K562 (cell line): ENCODE results near the gene KCP. TPM values are rescaled to one million over a fixed set of nuclear protein-coding genes. Genes with fewer than 3 reads are reported as not detected.

Experiments
- CBFA2T3 ChIP-seq: fragments of 450-650 bp; IDR thresholded peaks from 2 replicates; pipeline ENCODE4 v1.6.1; 2017
- CC2D1A ChIP-seq: fragments of 450-650 bp; IDR thresholded peaks from 2 replicates; pipeline ENCODE4 v1.6.1; 2017; ENCODE audit warnings: mild to moderate bottlenecking
- CTCFL ChIP-seq: IDR thresholded peaks from 2 replicates; pipeline ENCODE4 v1.6.1; 2011; ENCODE audit warnings: borderline replicate concordance, low read depth, mild to moderate bottlenecking, moderate library complexity, low read length; ENCODE audit not compliant: insufficient read depth, poor library complexity, severe bottlenecking
- DLX4 ChIP-seq: fragments of 250-450 bp; sonication (Bioruptor Pico); IDR thresholded peaks from 2 replicates; pipeline ENCODE4 v1.6.1; 2021; ENCODE audit warnings: mild to moderate bottlenecking
- FOXK1 ChIP-seq: sonication (generic); formaldehyde crosslinking; IDR thresholded peaks from 2 replicates; pipeline ENCODE4 v1.8.0; 2022; ENCODE audit warnings: missing genetic modification reagents, mild to moderate bottlenecking, borderline replicate concordance
- HMG20A ChIP-seq: fragments of 450-650 bp; formaldehyde crosslinking; conservative IDR thresholded peaks from 2 replicates; pipeline ENCODE4 v1.4.0; 2020; ENCODE audit warnings: mild to moderate bottlenecking, mixed read lengths
- HSF4 ChIP-seq: fragments of 250-450 bp; sonication (Bioruptor Pico); IDR thresholded peaks from 2 replicates; pipeline ENCODE4 v2.1.2; 2022; ENCODE audit warnings: mild to moderate bottlenecking, moderate library complexity, borderline replicate concordance
- POLR2AphosphoS5 ChIP-seq: IDR thresholded peaks from 2 replicates; pipeline ENCODE4 v1.6.1; 2011; ENCODE audit warnings: mild to moderate bottlenecking, low read depth, low read length, moderate library complexity; ENCODE audit not compliant: control insufficient read depth, insufficient read depth
- POLR3G ChIP-seq: IDR thresholded peaks from 2 replicates; pipeline ENCODE4 v1.6.1; 2011; ENCODE audit not compliant: insufficient read length, insufficient replicate concordance; ENCODE audit errors: extremely low read depth
- TBL1XR1 ChIP-seq, 2 experiments: IDR thresholded peaks; 2 replicates each; pipeline ENCODE4 v1.6.1; 2012; ENCODE audit warnings: improper control_type of control experiment in 2 of 2, low read length in 2 of 2, mild to moderate bottlenecking in 1 of 2
- TCF3 ChIP-seq: sonication (generic); formaldehyde crosslinking; IDR thresholded peaks from 2 replicates; pipeline ENCODE4 v1.4.0; 2020; ENCODE audit warnings: mild to moderate bottlenecking, missing genetic modification reagents
- TFAP4 ChIP-seq: sonication (generic); formaldehyde crosslinking; IDR thresholded peaks from 2 replicates; pipeline ENCODE4 v1.8.0; 2022; ENCODE audit warnings: missing genetic modification reagents, mild to moderate bottlenecking, moderate library complexity, borderline replicate concordance
- UBTF ChIP-seq, 2 experiments: IDR thresholded peaks; 2 replicates each; pipeline ENCODE4 v1.6.1; 2012; ENCODE audit warnings: improper control_type of control experiment in 2 of 2, low read depth in 2 of 2, low read length in 2 of 2, borderline replicate concordance in 1 of 2
- USF1 ChIP-seq: sonication (generic); formaldehyde crosslinking; IDR thresholded peaks from 2 replicates; pipeline ENCODE4 v1.9.0; 2022; ENCODE audit warnings: mild to moderate bottlenecking, missing genetic modification reagents
- USF2 ChIP-seq: sonication (generic); formaldehyde crosslinking; IDR thresholded peaks from 2 replicates; pipeline ENCODE4 v1.5.0; 2020; ENCODE audit warnings: missing genetic modification reagents
- ZBTB7A ChIP-seq: IDR thresholded peaks from 2 replicates; pipeline ENCODE4 v1.6.1; 2011; ENCODE audit warnings: low read depth, mild to moderate bottlenecking, low read length, moderate library complexity, borderline replicate concordance; ENCODE audit not compliant: control insufficient read depth
- ZFP1 ChIP-seq: fragments of 450-650 bp; formaldehyde crosslinking; IDR thresholded peaks from 2 replicates; pipeline ENCODE4 v1.4.0; 2020; ENCODE audit warnings: mild to moderate bottlenecking, mixed read lengths
- ZKSCAN3 ChIP-seq: fragments of 250-450 bp; sonication (Bioruptor Pico); IDR thresholded peaks from 2 replicates; pipeline ENCODE4 v1.4.0; 2020
- ZNF184 ChIP-seq: sonication (generic); formaldehyde crosslinking; IDR thresholded peaks from 2 replicates; pipeline ENCODE4 v1.5.0; 2020; ENCODE audit warnings: missing genetic modification reagents
- ZNF764 ChIP-seq: fragments of 250-450 bp; sonication (Bioruptor Pico); IDR thresholded peaks from 2 replicates; pipeline ENCODE4 v1.4.0; 2020; ENCODE audit warnings: low read depth, mild to moderate bottlenecking, moderate library complexity
- polyA plus RNA-seq, 8 experiments: library from polyadenylated mRNA; depleted of rRNA in 4 of 8; stranded (reverse) in 5 of 8; unstranded in 3 of 8; fragments of >200 nt; fragmentation: Nextera tagmentation in 2 of 8; fragmentation: Illumina TruSeq in 1 of 8; extraction: Ambion mirVana in 2 of 8; extraction: Trizol in 1 of 8; gene quantifications; 2 replicates each; pipeline versions ENCODE4 v1.2.1 to v1.2.3, GENCODE V29; 2011 to 2014; ENCODE audit warnings: inconsistent platforms in 1 of 8, missing spikeins in 1 of 8
- total RNA-seq, 7 experiments: library from RNA; depleted of rRNA in 6 of 7; stranded (reverse); fragments of >200 nt in 6 of 7; fragmentation: Illumina TruSeq in 2 of 7; extraction: Trizol in 2 of 7; gene quantifications; 2 replicates each; pipeline versions ENCODE4 v1.2.1 to v1.2.3, GENCODE V29; 2011 to 2021; ENCODE audit warnings: low replicate concordance in 1 of 7

KCP gene
- total and polyA plus RNA-seq, 9 of the 15 experiments (the other 6 are each of a cell fraction or from before 2014, with no cell fraction given) = 0.06 to 0.17 (median 0.12) TPM; not detected in 3

GRCh38 chr7:128863433-128863989, 47.0 kb downstream of the KCP start (continued):
- TF ChIP-seq ZFP1 = no peak
- TF ChIP-seq CBFA2T3 = no peak
- TF ChIP-seq FOXK1 = no peak
- no peak for TF ChIP-seq HMG20A (CRISPR knock-in tag)
- TF ChIP-seq USF2 (CRISPR knock-in tag) = no peak
- peak; percentile 1; the same call in 1 of the 2 replicates for TF ChIP-seq USF1 (CRISPR knock-in tag)
- no peak for TF ChIP-seq CC2D1A
- no peak for TF ChIP-seq ZNF764 (CRISPR knock-in tag)
- TF ChIP-seq POLR3G = no peak
- TF ChIP-seq TBL1XR1 (IDR thresholded peaks at IDR 0.05; ENCODE audit: low read length in 2 of 2) = no peak
- no peak for TF ChIP-seq DLX4 (CRISPR knock-in tag)
- TF ChIP-seq TFAP4 (CRISPR knock-in tag) = 0 out of 2 replicates have a peak, but pooled peaks have one; percentile 33
- TF ChIP-seq HSF4 (CRISPR knock-in tag) = no peak
- no peak for TF ChIP-seq ZBTB7A
- TF ChIP-seq POLR2AphosphoS5 = no peak
- TF ChIP-seq ZNF184 (CRISPR knock-in tag) = no peak
- TF ChIP-seq ZKSCAN3 (CRISPR knock-in tag) = no peak
- peak; percentile 73 for TF ChIP-seq CTCFL
- peak in 1 of 2 experiments; percentile 51; a peak in 2 of 4 replicates for TF ChIP-seq UBTF (IDR thresholded peaks at IDR 0.05; ENCODE audit: borderline replicate concordance in 1 of 2, low read depth in 2 of 2, low read length in 2 of 2)
- TF ChIP-seq TCF3 (CRISPR knock-in tag) = no peak
